SK-N-SH treated with all-trans-retinoic acid at 6 μM for 48 hours (cell line): ENCODE data around the gene LGALS7B.
"Not testable (repeated sequence)": the region's sequence is repeated elsewhere in the genome, so short reads cannot be mapped to it uniquely, and the experiment has no call there.

Experiments used
- ARNTL ChIP-seq: fragments of 450-650 bp; formaldehyde crosslinking; IDR thresholded peaks from 2 replicates; pipeline ENCODE4 v1.5.0; 2020; ENCODE audit warnings: low read depth, mild to moderate bottlenecking, moderate library complexity, borderline replicate concordance
- CREB5 ChIP-seq: fragments of 250-450 bp; sonication (Bioruptor Pico); IDR thresholded peaks from 2 replicates; pipeline ENCODE4 v1.5.1; 2020; ENCODE audit warnings: low read depth, mild to moderate bottlenecking, moderate library complexity
- OSR1 ChIP-seq: fragments of 250-450 bp; sonication (Bioruptor Pico); IDR thresholded peaks from 2 replicates; pipeline ENCODE4 v1.8.0; 2022; ENCODE audit warnings: moderate library complexity, mild to moderate bottlenecking, inconsistent platforms
- PATZ1 ChIP-seq: fragments of 250-450 bp; sonication (Bioruptor Pico); IDR thresholded peaks from 2 replicates; pipeline ENCODE4 v1.8.0; 2020; ENCODE audit warnings: mild to moderate bottlenecking, moderate library complexity, borderline replicate concordance
- PPARA ChIP-seq: fragments of 250-450 bp; sonication (Bioruptor Pico); IDR thresholded peaks from 2 replicates; pipeline ENCODE4 v1.5.0; 2020; ENCODE audit warnings: mild to moderate bottlenecking, borderline replicate concordance
- RARB ChIP-seq: fragments of 250-450 bp; sonication (Bioruptor Pico); IDR thresholded peaks from 2 replicates; pipeline ENCODE4 v1.8.0; 2021; ENCODE audit warnings: mild to moderate bottlenecking, moderate library complexity
- TCF4 ChIP-seq: fragments of 250-450 bp; sonication (Bioruptor Pico); IDR thresholded peaks from 2 replicates; pipeline ENCODE4 v1.8.0; 2021; ENCODE audit warnings: mild to moderate bottlenecking, moderate library complexity, borderline replicate concordance
- TOX ChIP-seq: fragments of 250-450 bp; sonication (Bioruptor Pico); IDR thresholded peaks from 2 replicates; pipeline ENCODE4 v1.8.0; 2021; ENCODE audit warnings: mild to moderate bottlenecking, moderate library complexity, borderline replicate concordance
- TSHZ2 ChIP-seq: fragments of 250-450 bp; sonication (Bioruptor Pico); IDR thresholded peaks from 2 replicates; pipeline ENCODE4 v1.5.0; 2020; ENCODE audit warnings: mild to moderate bottlenecking, moderate library complexity
- ZFP3 ChIP-seq: fragments of 250-450 bp; sonication (Bioruptor Pico); IDR thresholded peaks from 2 replicates; pipeline ENCODE4 v1.5.0; 2020; ENCODE audit warnings: mild to moderate bottlenecking, moderate library complexity
- ZNF8 ChIP-seq: fragments of 450-650 bp; formaldehyde crosslinking; IDR thresholded peaks from 2 replicates; pipeline ENCODE4 v1.5.0; 2020; ENCODE audit warnings: mild to moderate bottlenecking, moderate library complexity

- TF ChIP-seq PATZ1 (CRISPR knock-in tag); TOX (CRISPR knock-in tag); ZFP3 (CRISPR knock-in tag); TSHZ2; CREB5 (CRISPR knock-in tag); ZNF8 (CRISPR knock-in tag); RARB (CRISPR knock-in tag); ARNTL; PPARA (CRISPR knock-in tag); TCF4 (CRISPR knock-in tag); OSR1 (CRISPR knock-in tag): not testable (repeated sequence)
Measured at GRCh38 chr19:38807374-38808098, 18.5 kb downstream of the LGALS7B start.
